ENCODE results near the gene PLCH1.

Gene PLCH1

GRCh38 chr3:155488671-155489070 is 256.2 kb downstream of the PLCH1 start:
- H3K9me3 ChIP-seq (ENCODE audit: control insufficient read depth, low read depth, low read length): no peaks in the 10 kb centered on the region
- peaks cover 6% of the 10 kb centered on the region for H3K36me3 ChIP-seq (ENCODE audit: control insufficient read depth, low read depth, low read length)
- no peaks in the 10 kb centered on the region for H3K4me1 ChIP-seq (ENCODE audit: control insufficient read depth, low read depth, low read length)
- H3K27ac ChIP-seq (ENCODE audit: low read length): no peak overlapping the region
- H3K9ac ChIP-seq (ENCODE audit: low read length): no peak overlapping the region
- no peak overlapping the region for H3K4me3 ChIP-seq (ENCODE audit: low read length)
- no peaks in the 10 kb centered on the region for H3K27me3 ChIP-seq (ENCODE audit: control insufficient read depth, insufficient read depth, low read length)

GRCh38 chr3:155485897-155486296 is 259.0 kb downstream of the PLCH1 start:
- Histone ChIP-seq H3K9me3 (ENCODE audit: control insufficient read depth, low read depth, low read length) (no peaks in the 10 kb centered on the region), H3K4me1 (ENCODE audit: control insufficient read depth, low read depth, low read length) (no peaks in the 10 kb centered on the region), H3K36me3 (ENCODE audit: control insufficient read depth, low read depth, low read length) (peaks cover 4% of the 10 kb centered on the region), H3K27me3 (ENCODE audit: control insufficient read depth, insufficient read depth, low read length) (no peaks in the 10 kb centered on the region), H3K9ac (ENCODE audit: low read length) (no peak overlapping the region), H3K27ac (ENCODE audit: low read length) (no peak overlapping the region), H3K4me3 (ENCODE audit: low read length) (no peak overlapping the region)

- peaks cover 4% of the 10 kb centered on the region for H3K36me3 ChIP-seq (ENCODE audit: control insufficient read depth, low read depth, low read length)
- H3K27ac ChIP-seq (ENCODE audit: low read length): no peak overlapping the region
- no peaks in the 10 kb centered on the region for H3K27me3 ChIP-seq (ENCODE audit: control insufficient read depth, insufficient read depth, low read length)
- no peaks in the 10 kb centered on the region for H3K4me1 ChIP-seq (ENCODE audit: control insufficient read depth, low read depth, low read length)
- no peak overlapping the region for H3K9ac ChIP-seq (ENCODE audit: low read length)
- H3K4me3 ChIP-seq (ENCODE audit: low read length): no peak overlapping the region
- peaks cover 4% of the 10 kb centered on the region for H3K9me3 ChIP-seq (ENCODE audit: control insufficient read depth, low read depth, low read length)
These were observed 263.3 kb downstream of the PLCH1 start for GRCh38 chr3:155481591-155481990.

- no peak overlapping the region for H3K9ac ChIP-seq (ENCODE audit: low read length)
- peaks cover 4% of the 10 kb centered on the region for H3K9me3 ChIP-seq (ENCODE audit: control insufficient read depth, low read depth, low read length)
- no peak overlapping the region for H3K4me3 ChIP-seq (ENCODE audit: low read length)
- peaks cover 4% of the 10 kb centered on the region for H3K36me3 ChIP-seq (ENCODE audit: control insufficient read depth, low read depth, low read length)
- H3K27ac ChIP-seq (ENCODE audit: low read length): no peak overlapping the region
- no peaks in the 10 kb centered on the region for H3K27me3 ChIP-seq (ENCODE audit: control insufficient read depth, insufficient read depth, low read length)
- no peaks in the 10 kb centered on the region for H3K4me1 ChIP-seq (ENCODE audit: control insufficient read depth, low read depth, low read length)
These were observed 263.8 kb downstream of the PLCH1 start for GRCh38 chr3:155481089-155481488.

- no peak overlapping the region for H3K4me3 ChIP-seq (ENCODE audit: low read length)
- no peaks in the 10 kb centered on the region for H3K36me3 ChIP-seq (ENCODE audit: control insufficient read depth, low read depth, low read length)
- no peaks in the 10 kb centered on the region for H3K27me3 ChIP-seq (ENCODE audit: control insufficient read depth, insufficient read depth, low read length)
- H3K9ac ChIP-seq (ENCODE audit: low read length): no peak overlapping the region
- no peak overlapping the region for H3K27ac ChIP-seq (ENCODE audit: low read length)
- H3K4me1 ChIP-seq (ENCODE audit: control insufficient read depth, low read depth, low read length): no peaks in the 10 kb centered on the region
- no peaks in the 10 kb centered on the region for H3K9me3 ChIP-seq (ENCODE audit: control insufficient read depth, low read depth, low read length)
These were observed 279.2 kb downstream of the PLCH1 start for GRCh38 chr3:155465664-155466063.

- no peak overlapping the region for H3K4me3 ChIP-seq (ENCODE audit: low read length)
- H3K9ac ChIP-seq (ENCODE audit: low read length): no peak overlapping the region
- no peaks in the 10 kb centered on the region for H3K27me3 ChIP-seq (ENCODE audit: control insufficient read depth, insufficient read depth, low read length)
- H3K36me3 ChIP-seq (ENCODE audit: control insufficient read depth, low read depth, low read length): no peaks in the 10 kb centered on the region
- H3K4me1 ChIP-seq (ENCODE audit: control insufficient read depth, low read depth, low read length): no peaks in the 10 kb centered on the region
- H3K27ac ChIP-seq (ENCODE audit: low read length): no peak overlapping the region
- no peaks in the 10 kb centered on the region for H3K9me3 ChIP-seq (ENCODE audit: control insufficient read depth, low read depth, low read length)
These were observed 282.2 kb downstream of the PLCH1 start for GRCh38 chr3:155462672-155463071.

- Histone ChIP-seq H3K9ac (ENCODE audit: low read length) (no peak overlapping the region), H3K4me1 (ENCODE audit: control insufficient read depth, low read depth, low read length) (no peaks in the 10 kb centered on the region), H3K4me3 (ENCODE audit: low read length) (no peak overlapping the region), H3K36me3 (ENCODE audit: control insufficient read depth, low read depth, low read length) (no peaks in the 10 kb centered on the region), H3K27me3 (ENCODE audit: control insufficient read depth, insufficient read depth, low read length) (no peaks in the 10 kb centered on the region), H3K9me3 (ENCODE audit: control insufficient read depth, low read depth, low read length) (no peaks in the 10 kb centered on the region), H3K27ac (ENCODE audit: low read length) (no peak overlapping the region)
These were observed 287.3 kb downstream of the PLCH1 start for GRCh38 chr3:155457591-155457990.

- Histone ChIP-seq H3K9ac (ENCODE audit: low read length) (no peak overlapping the region), H3K4me1 (ENCODE audit: control insufficient read depth, low read depth, low read length) (no peaks in the 10 kb centered on the region), H3K36me3 (ENCODE audit: control insufficient read depth, low read depth, low read length) (no peaks in the 10 kb centered on the region), H3K27ac (ENCODE audit: low read length) (no peak overlapping the region), H3K27me3 (ENCODE audit: control insufficient read depth, insufficient read depth, low read length) (no peaks in the 10 kb centered on the region), H3K4me3 (ENCODE audit: low read length) (no peak overlapping the region), H3K9me3 (ENCODE audit: control insufficient read depth, low read depth, low read length) (no peaks in the 10 kb centered on the region)
These were observed 289.1 kb downstream of the PLCH1 start for GRCh38 chr3:155455765-155456164.

- H3K27ac ChIP-seq (ENCODE audit: low read length): no peak overlapping the region
- H3K9me3 ChIP-seq (ENCODE audit: control insufficient read depth, low read depth, low read length): no peaks in the 10 kb centered on the region
- H3K9ac ChIP-seq (ENCODE audit: low read length): no peak overlapping the region
- no peaks in the 10 kb centered on the region for H3K36me3 ChIP-seq (ENCODE audit: control insufficient read depth, low read depth, low read length)
- no peak overlapping the region for H3K4me3 ChIP-seq (ENCODE audit: low read length)
- H3K27me3 ChIP-seq (ENCODE audit: control insufficient read depth, insufficient read depth, low read length): no peaks in the 10 kb centered on the region
- no peaks in the 10 kb centered on the region for H3K4me1 ChIP-seq (ENCODE audit: control insufficient read depth, low read depth, low read length)
These were observed 291.4 kb downstream of the PLCH1 start for GRCh38 chr3:155453512-155453911.

- no peaks in the 10 kb centered on the region for H3K4me1 ChIP-seq (ENCODE audit: control insufficient read depth, low read depth, low read length)
- no peaks in the 10 kb centered on the region for H3K9me3 ChIP-seq (ENCODE audit: control insufficient read depth, low read depth, low read length)
- H3K27me3 ChIP-seq (ENCODE audit: control insufficient read depth, insufficient read depth, low read length): no peaks in the 10 kb centered on the region
- H3K27ac ChIP-seq (ENCODE audit: low read length): no peak overlapping the region
- no peak overlapping the region for H3K4me3 ChIP-seq (ENCODE audit: low read length)
- H3K9ac ChIP-seq (ENCODE audit: low read length): no peak overlapping the region
- no peaks in the 10 kb centered on the region for H3K36me3 ChIP-seq (ENCODE audit: control insufficient read depth, low read depth, low read length)
These were observed 295.1 kb downstream of the PLCH1 start for GRCh38 chr3:155449613-155450267.

GRCh38 chr3:155448531-155448930 is 296.3 kb downstream of the PLCH1 start:
- Histone ChIP-seq H3K36me3 (ENCODE audit: control insufficient read depth, low read depth, low read length) (no peaks in the 10 kb centered on the region), H3K27ac (ENCODE audit: low read length) (no peak overlapping the region), H3K9ac (ENCODE audit: low read length) (no peak overlapping the region), H3K4me3 (ENCODE audit: low read length) (no peak overlapping the region), H3K4me1 (ENCODE audit: control insufficient read depth, low read depth, low read length) (no peaks in the 10 kb centered on the region), H3K9me3 (ENCODE audit: control insufficient read depth, low read depth, low read length) (no peaks in the 10 kb centered on the region), H3K27me3 (ENCODE audit: control insufficient read depth, insufficient read depth, low read length) (no peaks in the 10 kb centered on the region)

- H3K36me3 ChIP-seq (ENCODE audit: control insufficient read depth, low read depth, low read length): no peaks in the 10 kb centered on the region
- H3K4me1 ChIP-seq (ENCODE audit: control insufficient read depth, low read depth, low read length): no peaks in the 10 kb centered on the region
- no peaks in the 10 kb centered on the region for H3K27me3 ChIP-seq (ENCODE audit: control insufficient read depth, insufficient read depth, low read length)
- H3K27ac ChIP-seq (ENCODE audit: low read length): no peak overlapping the region
- no peak overlapping the region for H3K9ac ChIP-seq (ENCODE audit: low read length)
- H3K4me3 ChIP-seq (ENCODE audit: low read length): no peak overlapping the region
- no peaks in the 10 kb centered on the region for H3K9me3 ChIP-seq (ENCODE audit: control insufficient read depth, low read depth, low read length)
These were observed 298.5 kb downstream of the PLCH1 start for GRCh38 chr3:155446366-155446765.

Measured in iPS-18a (cell line).